ENCODE data around the gene DMRT2.

DMRT2 gene

DNA sequence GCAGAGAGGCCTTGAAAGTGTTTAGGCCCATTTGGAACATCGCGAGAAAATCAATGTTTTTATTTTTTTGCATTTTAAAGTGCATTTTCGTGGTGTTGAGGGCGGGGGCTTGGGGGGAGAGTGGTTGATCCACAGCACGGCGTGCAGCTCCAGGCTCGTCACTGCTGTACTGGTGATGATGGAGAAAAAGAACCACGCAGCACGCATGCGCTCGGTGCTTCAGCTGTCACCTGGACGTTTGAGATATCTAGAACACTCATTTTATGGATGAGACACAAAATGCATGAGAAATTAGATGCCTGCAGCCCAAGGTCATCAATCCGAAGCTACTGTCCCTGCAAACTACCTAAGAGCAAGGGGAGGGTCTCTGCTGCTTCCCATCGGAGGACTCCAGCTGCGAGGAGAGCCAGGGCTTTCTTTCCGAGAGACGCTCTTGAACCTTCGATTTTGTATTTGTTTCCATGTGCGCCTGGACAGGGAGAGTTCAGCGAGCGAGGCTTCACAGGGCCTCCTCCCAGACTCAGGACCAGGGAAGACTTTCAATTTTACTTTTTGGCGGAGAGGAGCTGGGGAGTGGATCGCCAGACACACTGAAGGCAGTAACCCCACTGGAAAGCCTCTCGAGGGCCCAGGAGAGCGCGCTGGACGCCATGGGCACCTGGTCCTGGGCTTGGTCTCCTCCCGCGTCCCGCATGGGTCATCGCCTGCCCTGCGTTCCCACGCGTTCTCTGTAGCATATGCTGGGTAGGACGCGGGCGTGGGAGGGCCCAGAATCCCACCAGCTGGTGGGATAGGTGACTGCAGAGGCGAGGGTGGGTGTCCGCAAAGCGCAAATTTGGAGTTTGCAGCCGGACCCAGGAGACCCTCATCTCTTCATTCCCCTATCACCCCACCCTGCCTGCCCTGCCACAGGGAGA lies 2.5 kb downstream of the DMRT2 start:
- Histone ChIP-seq H3K79me2 (ENCODE audit: control insufficient read depth, low read length) (no peaks in the 10 kb centered on the region), H3K9me3 (ENCODE audit: control insufficient read depth, insufficient read depth, low read length) (no peaks in the 10 kb centered on the region), H3K27me3 (ENCODE audit: control insufficient read depth, low read length) (peaks cover 6% of the 10 kb centered on the region), H3K4me1 (ENCODE audit: control insufficient read depth, low read length) (no peaks in the 10 kb centered on the region), H4K20me1 (ENCODE audit: control insufficient read depth, insufficient read depth, low read depth, low read length) (no peaks in the 10 kb centered on the region), H3K4me3 (ENCODE audit: low read length) (no peak overlapping the region), H3K27ac (ENCODE audit: low read depth, low read length) (no peak overlapping the region), H3K4me2 (ENCODE audit: low read length) (no peak overlapping the region), H3F3A (ENCODE audit: control insufficient read depth, insufficient read depth) (no peaks in the 10 kb centered on the region), H3K9me2 (replicated peaks; ENCODE audit: control insufficient read depth, low read length) (no peaks in the 10 kb centered on the region), H3K36me3 (ENCODE audit: control insufficient read depth, low read length) (no peaks in the 10 kb centered on the region)
- TF ChIP-seq EZH2phosphoT487 (IDR thresholded peaks at IDR 0.05; ENCODE audit: borderline replicate concordance, low read length) = no peak
- TF ChIP-seq, protein P1, sequence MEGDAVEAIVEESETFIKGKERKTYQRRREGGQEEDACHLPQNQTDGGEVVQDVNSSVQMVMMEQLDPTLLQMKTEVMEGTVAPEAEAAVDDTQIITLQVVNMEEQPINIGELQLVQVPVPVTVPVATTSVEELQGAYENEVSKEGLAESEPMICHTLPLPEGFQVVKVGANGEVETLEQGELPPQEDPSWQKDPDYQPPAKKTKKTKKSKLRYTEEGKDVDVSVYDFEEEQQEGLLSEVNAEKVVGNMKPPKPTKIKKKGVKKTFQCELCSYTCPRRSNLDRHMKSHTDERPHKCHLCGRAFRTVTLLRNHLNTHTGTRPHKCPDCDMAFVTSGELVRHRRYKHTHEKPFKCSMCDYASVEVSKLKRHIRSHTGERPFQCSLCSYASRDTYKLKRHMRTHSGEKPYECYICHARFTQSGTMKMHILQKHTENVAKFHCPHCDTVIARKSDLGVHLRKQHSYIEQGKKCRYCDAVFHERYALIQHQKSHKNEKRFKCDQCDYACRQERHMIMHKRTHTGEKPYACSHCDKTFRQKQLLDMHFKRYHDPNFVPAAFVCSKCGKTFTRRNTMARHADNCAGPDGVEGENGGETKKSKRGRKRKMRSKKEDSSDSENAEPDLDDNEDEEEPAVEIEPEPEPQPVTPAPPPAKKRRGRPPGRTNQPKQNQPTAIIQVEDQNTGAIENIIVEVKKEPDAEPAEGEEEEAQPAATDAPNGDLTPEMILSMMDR (IDR thresholded peaks at IDR 0.05; ENCODE audit: low read depth, low read length, poor library complexity, severe bottlenecking) = no peak

DNA sequence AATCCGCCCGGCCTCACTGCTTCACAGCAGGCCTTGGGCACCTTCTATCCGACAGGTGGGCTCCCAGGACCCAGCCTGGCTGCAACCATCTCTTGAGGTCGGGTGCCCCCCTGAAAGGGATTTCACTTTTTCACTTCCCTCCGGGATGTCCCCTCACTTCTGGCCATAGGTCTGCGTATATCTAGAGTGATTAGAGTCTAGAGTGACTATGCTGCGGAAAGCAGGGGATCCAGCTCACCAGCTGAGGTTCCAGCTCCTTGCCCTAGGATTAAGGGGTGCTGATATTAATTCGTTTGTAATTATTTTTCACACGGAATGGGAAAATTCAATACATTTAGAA lies 3.1 kb downstream of the DMRT2 start:
- H3K4me3 ChIP-seq (ENCODE audit: low read length) = no peak overlapping the region
- H3K36me3 ChIP-seq (ENCODE audit: control insufficient read depth, low read length) = no peaks in the 10 kb centered on the region
- no peak overlapping the region for H3K4me2 ChIP-seq (ENCODE audit: low read length)
- peaks cover 2% of the 10 kb centered on the region for H3K27me3 ChIP-seq (ENCODE audit: control insufficient read depth, low read length)
- no peaks in the 10 kb centered on the region for H4K20me1 ChIP-seq (ENCODE audit: control insufficient read depth, insufficient read depth, low read depth, low read length)
- no peaks in the 10 kb centered on the region for H3K9me2 ChIP-seq (replicated peaks; ENCODE audit: control insufficient read depth, low read length)
- no peak for TF ChIP-seq EZH2phosphoT487 (IDR thresholded peaks at IDR 0.05; ENCODE audit: borderline replicate concordance, low read length)
- TF ChIP-seq, protein P1 (IDR thresholded peaks at IDR 0.05; ENCODE audit: low read depth, low read length, poor library complexity, severe bottlenecking) = no peak
- no peaks in the 10 kb centered on the region for H3K4me1 ChIP-seq (ENCODE audit: control insufficient read depth, low read length)
- H3K79me2 ChIP-seq (ENCODE audit: control insufficient read depth, low read length) = no peaks in the 10 kb centered on the region
- no peaks in the 10 kb centered on the region for H3F3A ChIP-seq (ENCODE audit: control insufficient read depth, insufficient read depth)
- H3K9me3 ChIP-seq (ENCODE audit: control insufficient read depth, insufficient read depth, low read length) = no peaks in the 10 kb centered on the region
- H3K27ac ChIP-seq (ENCODE audit: low read depth, low read length) = no peak overlapping the region

DNA sequence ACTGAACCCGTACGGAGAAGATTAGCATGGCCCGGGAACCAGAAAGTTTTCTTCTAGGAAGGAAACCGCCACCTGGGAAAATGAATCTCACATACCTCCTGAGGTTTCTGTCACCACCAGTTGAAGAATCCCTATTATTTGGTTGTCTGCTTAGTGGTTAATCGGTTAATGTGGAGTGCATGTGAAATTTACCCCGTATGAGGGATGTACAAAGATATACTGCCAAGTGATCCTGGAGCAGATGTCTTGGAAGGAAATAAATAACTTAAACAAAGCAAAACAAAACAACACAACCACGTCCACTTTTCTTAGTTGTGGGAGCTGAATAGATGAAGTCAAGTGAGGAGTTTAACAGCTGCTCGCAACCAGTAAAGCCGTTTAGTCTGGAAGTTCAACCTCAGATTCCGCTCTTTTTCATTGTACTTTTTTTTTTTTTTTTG lies 3.8 kb downstream of the DMRT2 start:
- Histone ChIP-seq H3K9me3 (ENCODE audit: control insufficient read depth, insufficient read depth, low read length) (no peaks in the 10 kb centered on the region), H3K4me3 (ENCODE audit: low read length) (no peak overlapping the region), H3K4me1 (ENCODE audit: control insufficient read depth, low read length) (no peaks in the 10 kb centered on the region), H3K4me2 (ENCODE audit: low read length) (no peak overlapping the region), H3K36me3 (ENCODE audit: control insufficient read depth, low read length) (no peaks in the 10 kb centered on the region), H3K79me2 (ENCODE audit: control insufficient read depth, low read length) (no peaks in the 10 kb centered on the region), H3F3A (ENCODE audit: control insufficient read depth, insufficient read depth) (no peaks in the 10 kb centered on the region), H3K27ac (ENCODE audit: low read depth, low read length) (no peak overlapping the region), H3K27me3 (ENCODE audit: control insufficient read depth, low read length) (peaks cover 2% of the 10 kb centered on the region; the same call in 1 of the 2 replicates), H3K9me2 (replicated peaks; ENCODE audit: control insufficient read depth, low read length) (no peaks in the 10 kb centered on the region), H4K20me1 (ENCODE audit: control insufficient read depth, insufficient read depth, low read depth, low read length) (no peaks in the 10 kb centered on the region)
- TF ChIP-seq, protein P1 (IDR thresholded peaks at IDR 0.05; ENCODE audit: low read depth, low read length, poor library complexity, severe bottlenecking) = no peak
- no peak for TF ChIP-seq EZH2phosphoT487 (IDR thresholded peaks at IDR 0.05; ENCODE audit: borderline replicate concordance, low read length)

Data from DOHH2 (cell line).